K562 (cell line): Measurements from ENCODE around the gene DZIP3. TPM values are rescaled to one million over a fixed set of nuclear protein-coding genes. Genes with fewer than 3 reads are reported as not detected.

Experiments used
- CBX2 ChIP-seq: fragments of 200-600 bp; sonication (generic); IDR thresholded peaks from one replicate; pipeline ENCODE4 v1.6.1; 2012; ENCODE audit warnings: mild to moderate bottlenecking, low read length, inconsistent platforms; ENCODE audit not compliant: insufficient read depth, poor library complexity, severe bottlenecking
- CC2D1A ChIP-seq: fragments of 450-650 bp; IDR thresholded peaks from 2 replicates; pipeline ENCODE4 v1.6.1; 2017; ENCODE audit warnings: mild to moderate bottlenecking
- CHCHD3 ChIP-seq: fragments of 250-450 bp; sonication (Bioruptor Pico); IDR thresholded peaks from 2 replicates; pipeline ENCODE4 v2.1.2; 2022; ENCODE audit warnings: mild to moderate bottlenecking
- CTBP1 ChIP-seq: fragments of 450-650 bp; IDR thresholded peaks from 2 replicates; pipeline ENCODE4 v1.6.1; 2016; ENCODE audit warnings: borderline replicate concordance
- DLX4 ChIP-seq: fragments of 250-450 bp; sonication (Bioruptor Pico); IDR thresholded peaks from 2 replicates; pipeline ENCODE4 v1.6.1; 2021; ENCODE audit warnings: mild to moderate bottlenecking
- E2F8 ChIP-seq: fragments of 450-650 bp; IDR thresholded peaks from 2 replicates; pipeline ENCODE4 v1.7.1; 2018; ENCODE audit warnings: mild to moderate bottlenecking, low read depth; ENCODE audit not compliant: partially characterized antibody
- ETV5 ChIP-seq: sonication (generic); formaldehyde crosslinking; IDR thresholded peaks from 2 replicates; pipeline ENCODE4 v1.4.0; 2020; ENCODE audit warnings: low read depth, mild to moderate bottlenecking, missing genetic modification reagents
- HCFC1 ChIP-seq: IDR thresholded peaks from 2 replicates; pipeline ENCODE4 v1.6.1; 2012; ENCODE audit warnings: low read depth, low read length, improper control_type of control experiment
- HNRNPH1 ChIP-seq: fragments of 200-400 bp; formaldehyde crosslinking; optimal IDR thresholded peaks from 2 replicates; pipeline ENCODE3; 2017; ENCODE audit warnings: low read depth, mild to moderate bottlenecking, low read length, moderate library complexity
- MIER1 ChIP-seq: fragments of 450-650 bp; IDR thresholded peaks from 2 replicates; pipeline ENCODE4 v1.6.1; 2016; ENCODE audit warnings: antibody characterized with exemption, mild to moderate bottlenecking, low read depth
- NEUROD1 ChIP-seq: fragments of 150-350 bp; IDR thresholded peaks from 2 replicates; pipeline ENCODE4 v1.6.1; 2014; ENCODE audit warnings: borderline replicate concordance, low read length, low read depth; ENCODE audit not compliant: partially characterized antibody
- NFE2 ChIP-seq: IDR thresholded peaks from 2 replicates; pipeline ENCODE4 v1.6.1; 2014; ENCODE audit warnings: antibody characterized with exemption, low read depth
- NUFIP1 ChIP-seq: fragments of 450-650 bp; IDR thresholded peaks from 2 replicates; pipeline ENCODE4 v1.6.1; 2018; ENCODE audit not compliant: partially characterized antibody
- POLR2H ChIP-seq: IDR thresholded peaks from 2 replicates; pipeline ENCODE4 v1.6.1; 2016; ENCODE audit warnings: missing genetic modification characterization, low read depth, mild to moderate bottlenecking, control low read depth, missing compliant biosample characterization, moderate library complexity
- RBM17 ChIP-seq: fragments of 200-400 bp; formaldehyde crosslinking; IDR thresholded peaks from 2 replicates; pipeline ENCODE4 v1.6.1; 2017; ENCODE audit warnings: low read depth, mild to moderate bottlenecking, low read length, borderline replicate concordance
- SIRT6 ChIP-seq: IDR thresholded peaks from one replicate; pipeline ENCODE4 v1.6.1; 2012; ENCODE audit warnings: low read depth, mild to moderate bottlenecking, control low read depth, inconsistent platforms, low read length, moderate library complexity
- SIX5 ChIP-seq, 2 experiments: IDR thresholded peaks; 2 replicates each; pipeline ENCODE4 v1.6.1; 2011; ENCODE audit warnings: low read length in 2 of 2, borderline replicate concordance in 1 of 2, low read depth in 1 of 2, mild to moderate bottlenecking in 1 of 2, moderate library complexity in 1 of 2; ENCODE audit not compliant: insufficient read depth in 1 of 2
- SLC30A9 ChIP-seq: fragments of 250-450 bp; sonication (Bioruptor Pico); IDR thresholded peaks from 2 replicates; pipeline ENCODE4 v1.8.0; 2022; ENCODE audit warnings: mild to moderate bottlenecking, moderate library complexity
- SMARCA5 ChIP-seq: fragments of 450-650 bp; IDR thresholded peaks from 2 replicates; pipeline ENCODE4 v1.6.1; 2016
- TSHZ1 ChIP-seq: fragments of 250-450 bp; sonication (Bioruptor Pico); IDR thresholded peaks from 2 replicates; pipeline ENCODE4 v1.4.0; 2020; ENCODE audit warnings: mild to moderate bottlenecking, moderate library complexity
- XRCC3 ChIP-seq: fragments of 450-650 bp; IDR thresholded peaks from 2 replicates; pipeline ENCODE4 v1.6.1; 2017; ENCODE audit warnings: mild to moderate bottlenecking, moderate library complexity
- ZNF143 ChIP-seq: sonication (generic); formaldehyde crosslinking; IDR thresholded peaks from 2 replicates; pipeline ENCODE4 v1.9.0; 2022; ENCODE audit warnings: mild to moderate bottlenecking, missing genetic modification reagents
- ZNF253 ChIP-seq: fragments of 250-450 bp; sonication (Bioruptor Pico); conservative IDR thresholded peaks from 2 replicates; pipeline ENCODE4 v1.6.1; 2021; ENCODE audit warnings: mild to moderate bottlenecking
- polyA plus RNA-seq, 8 experiments: library from polyadenylated mRNA; depleted of rRNA in 4 of 8; stranded (reverse) in 5 of 8; unstranded in 3 of 8; fragments of >200 nt; fragmentation: Nextera tagmentation in 2 of 8; fragmentation: Illumina TruSeq in 1 of 8; extraction: Ambion mirVana in 2 of 8; extraction: Trizol in 1 of 8; gene quantifications; 2 replicates each; pipeline versions ENCODE4 v1.2.1 to v1.2.3, GENCODE V29; 2011 to 2014; ENCODE audit warnings: inconsistent platforms in 1 of 8, missing spikeins in 1 of 8
- total RNA-seq, 7 experiments: library from RNA; depleted of rRNA in 6 of 7; stranded (reverse); fragments of >200 nt in 6 of 7; fragmentation: Illumina TruSeq in 2 of 7; extraction: Trizol in 2 of 7; gene quantifications; 2 replicates each; pipeline versions ENCODE4 v1.2.1 to v1.2.3, GENCODE V29; 2011 to 2021; ENCODE audit warnings: low replicate concordance in 1 of 7

The DZIP3 gene
- total and polyA plus RNA-seq, 9 of the 15 experiments (the other 6 are each of a cell fraction or from before 2014, with no cell fraction given) = 3.5 to 9.7 (median 5.7) TPM

GRCh38 chr3:108599677-108600409 is 10.3 kb downstream of the DZIP3 start (continued):
- no peak for TF ChIP-seq ZNF253
- no peak for TF ChIP-seq ZNF143 (CRISPR knock-in tag)
- no peak for TF ChIP-seq SMARCA5
- no peak for TF ChIP-seq DLX4 (CRISPR knock-in tag)
- no peak for TF ChIP-seq MIER1
- no peak for TF ChIP-seq CC2D1A
- no peak for TF ChIP-seq RBM17
- TF ChIP-seq CBX2 = no peak
- TF ChIP-seq NFE2 = peak; percentile 49
- TF ChIP-seq CTBP1 = no peak
- TF ChIP-seq NUFIP1 = no peak
- no peak for TF ChIP-seq XRCC3
- TF ChIP-seq HCFC1 = no peak
- no peak for TF ChIP-seq POLR2H (tag)
- no peak for TF ChIP-seq E2F8
- TF ChIP-seq CHCHD3 = no peak
- TF ChIP-seq SIRT6 = no peak
- TF ChIP-seq SIX5 (IDR thresholded peaks at IDR 0.05; ENCODE audit: borderline replicate concordance in 1 of 2, insufficient read depth in 1 of 2, low read depth in 1 of 2, low read length in 2 of 2) = no peak
- TF ChIP-seq SLC30A9 (CRISPR knock-in tag) = no peak
- TF ChIP-seq NEUROD1 = no peak
- no peak for TF ChIP-seq TSHZ1 (CRISPR knock-in tag)
- no peak for TF ChIP-seq HNRNPH1
- TF ChIP-seq ETV5 (CRISPR knock-in tag) = no peak
